D341Med (cell line): ENCODE data around the gene PIGN.
"Not testable (repeated sequence)": the region's sequence is repeated elsewhere in the genome, so short reads cannot be mapped to it uniquely, and the experiment has no call there.

ENCODE experiments used
- DNase-seq: peaks from one replicate; pipeline ENCODE4 v3.0.0; 2012; ENCODE audit warnings: low spot score

PIGN gene

GRCh38 chr18:62182220-62182619 is 4.6 kb downstream of the PIGN start:
- DNase-seq: no peak

- no peak for DNase-seq
Measured at GRCh38 chr18:62179213-62179612, 7.6 kb downstream of the PIGN start.

- DNase-seq: no peak
Measured at GRCh38 chr18:62177271-62177670, 9.6 kb downstream of the PIGN start.

GRCh38 chr18:62175521-62175920 is 11.3 kb downstream of the PIGN start:
- no peak for DNase-seq

- DNase-seq: no peak
Measured at GRCh38 chr18:62172298-62172697, 14.6 kb downstream of the PIGN start.

- no peak for DNase-seq
Measured at GRCh38 chr18:62170857-62171256, 16.0 kb downstream of the PIGN start.

- not testable (repeated sequence) for DNase-seq
Measured at GRCh38 chr18:62166524-62166923, 20.3 kb downstream of the PIGN start.

- DNase-seq: no peak
Measured at GRCh38 chr18:62165583-62165982, 21.3 kb downstream of the PIGN start.

GRCh38 chr18:62164855-62165487 is 21.9 kb downstream of the PIGN start:
- DNase-seq: no peak

- DNase-seq: no peak
Measured at GRCh38 chr18:62164310-62164709, 22.5 kb downstream of the PIGN start.

GRCh38 chr18:62157843-62158242 is 29.0 kb downstream of the PIGN start:
- DNase-seq: no peak

- no peak for DNase-seq
Measured at GRCh38 chr18:62152844-62153243, 34.0 kb downstream of the PIGN start.

GRCh38 chr18:62151068-62151771 is 35.6 kb downstream of the PIGN start:
- no peak for DNase-seq

GRCh38 chr18:62144338-62144737 is 42.5 kb downstream of the PIGN start:
- no peak for DNase-seq

- no peak for DNase-seq
Measured at GRCh38 chr18:62140259-62140658, 46.6 kb downstream of the PIGN start.

- no peak for DNase-seq
Measured at GRCh38 chr18:62138461-62139235, 48.2 kb downstream of the PIGN start.

GRCh38 chr18:62131301-62131909 is 55.5 kb downstream of the PIGN start:
- DNase-seq: peak; percentile 79

GRCh38 chr18:62128157-62128556 is 58.7 kb downstream of the PIGN start:
- no peak for DNase-seq

GRCh38 chr18:62126737-62127136 is 60.1 kb downstream of the PIGN start:
- DNase-seq: no peak

- no peak for DNase-seq
Measured at GRCh38 chr18:62125702-62126101, 61.2 kb downstream of the PIGN start.

- no peak for DNase-seq
Measured at GRCh38 chr18:62122330-62122729, 64.5 kb downstream of the PIGN start.

- DNase-seq: no peak
Measured at GRCh38 chr18:62119884-62120283, 67.0 kb downstream of the PIGN start.

- no peak for DNase-seq
Measured at GRCh38 chr18:62118328-62118727, 68.5 kb downstream of the PIGN start.
